Endometrial microvascular endothelial cells (primary cell): ENCODE measurements around the gene MAP2K5. TPM values are rescaled to one million over a fixed set of nuclear protein-coding genes. Genes with fewer than 3 reads are reported as not detected.

Source experiments
- in situ Hi-C: cut with HindIII; loops from 2 replicates; pipeline ENCODE4 v1.10.0; 2017; ENCODE audit warnings: low sequenced_read_pairs, low pct_unique_long_range_greater_than_20kb; ENCODE audit errors: inconsistent ontology term
- total RNA-seq: library from RNA; depleted of rRNA; stranded (reverse); fragments of >200 nt; gene quantifications from one replicate; pipeline ENCODE4 v1.2.3, GENCODE V29; 2015; ENCODE audit errors: inconsistent ontology term

MAP2K5 gene
- total RNA-seq, 1 donor from 2014 or later = 6.2 TPM

GRCh38 chr15:67550522-67550921 is 8.0 kb downstream of the MAP2K5 start:
- in situ Hi-C loops = no loop called here

GRCh38 chr15:67551207-67551743 is 8.8 kb downstream of the MAP2K5 start:
- in situ Hi-C loops = no loop called here

- in situ Hi-C loops = no loop called here
Measured at GRCh38 chr15:67554580-67554979, 12.1 kb downstream of the MAP2K5 start.

- in situ Hi-C loops = no loop called here
Measured at GRCh38 chr15:67556976-67557570, 14.6 kb downstream of the MAP2K5 start.

- in situ Hi-C loops = no loop called here
Measured at GRCh38 chr15:67558502-67558901, 16.0 kb downstream of the MAP2K5 start.

GRCh38 chr15:67559158-67559557 is 16.7 kb downstream of the MAP2K5 start:
- in situ Hi-C loops = no loop called here

GRCh38 chr15:67559576-67559975 is 17.1 kb downstream of the MAP2K5 start:
- in situ Hi-C loops = no loop called here

GRCh38 chr15:67560320-67560719 is 17.8 kb downstream of the MAP2K5 start:
- in situ Hi-C loops = no loop called here

- in situ Hi-C loops = no loop called here
Measured at GRCh38 chr15:67563092-67563491, 20.6 kb downstream of the MAP2K5 start.

- in situ Hi-C loops = no loop called here
Measured at GRCh38 chr15:67564021-67564967, 21.8 kb downstream of the MAP2K5 start.

- in situ Hi-C loops = no loop called here
Measured at GRCh38 chr15:67564968-67565345, 22.5 kb downstream of the MAP2K5 start.

GRCh38 chr15:67569668-67570067 is 27.2 kb downstream of the MAP2K5 start:
- in situ Hi-C loops = no loop called here

- in situ Hi-C loops = no loop called here
Measured at GRCh38 chr15:67570875-67571647, 28.6 kb downstream of the MAP2K5 start.

- in situ Hi-C loops = no loop called here
Measured at GRCh38 chr15:67571648-67572415, 29.3 kb downstream of the MAP2K5 start.

- in situ Hi-C loops = no loop called here
Measured at GRCh38 chr15:67573194-67573593, 30.7 kb downstream of the MAP2K5 start.

GRCh38 chr15:67575039-67575502 is 32.6 kb downstream of the MAP2K5 start:
- in situ Hi-C loops = no loop called here

GRCh38 chr15:67578020-67578600 is 35.6 kb downstream of the MAP2K5 start:
- in situ Hi-C loops = no loop called here

GRCh38 chr15:67579164-67579563 is 36.7 kb downstream of the MAP2K5 start:
- in situ Hi-C loops = no loop called here
